Type B pancreatic cell (in vitro differentiated cells): ENCODE data around the gene LBX2. TPM values are rescaled to one million over a fixed set of nuclear protein-coding genes. Genes with fewer than 3 reads are reported as not detected.

ENCODE experiments used
- DNase-seq: peaks from one replicate; pipeline ENCODE4 v3.0.0; 2021; ENCODE audit warnings: mixed read lengths; ENCODE audit not compliant: unreplicated experiment; ENCODE audit errors: extremely low spot score
- H3K27ac Mint-ChIP-seq: 2 replicates; pipeline ENCODE4 v1.8.0; 2021; ENCODE audit warnings: mild to moderate bottlenecking, mixed read lengths
- H3K27me3 Mint-ChIP-seq: 2 replicates; pipeline ENCODE4 v1.8.0; 2021; ENCODE audit warnings: mixed read lengths
- H3K36me3 Mint-ChIP-seq: 2 replicates; pipeline ENCODE4 v1.8.0; 2021; ENCODE audit warnings: mixed read lengths
- H3K4me1 Mint-ChIP-seq: one replicate; pipeline ENCODE4 v1.8.0; 2021; ENCODE audit warnings: mixed read lengths; ENCODE audit not compliant: unreplicated experiment
- H3K4me3 Mint-ChIP-seq: 2 replicates; pipeline ENCODE4 v1.8.0; 2021; ENCODE audit warnings: mild to moderate bottlenecking, mixed read lengths
- H3K9me3 Mint-ChIP-seq: 2 replicates; pipeline ENCODE4 v1.8.0; 2021; ENCODE audit warnings: mixed read lengths
- total RNA-seq: library from RNA; stranded (reverse); gene quantifications from 2 replicates; pipeline ENCODE4 v1.2.1, GENCODE V29; 2021; ENCODE audit warnings: low replicate concordance
- TF ChIP-seq, protein P1 (sequence below): fragments of 200-600 bp; sonication (generic); conservative IDR thresholded peaks from 2 replicates; pipeline ENCODE4 v1.5.0; 2021; ENCODE audit warnings: antibody characterized with exemption, mild to moderate bottlenecking

The LBX2 gene
- total RNA-seq, 1 donor from 2014 or later, result 2.8 TPM

DNA sequence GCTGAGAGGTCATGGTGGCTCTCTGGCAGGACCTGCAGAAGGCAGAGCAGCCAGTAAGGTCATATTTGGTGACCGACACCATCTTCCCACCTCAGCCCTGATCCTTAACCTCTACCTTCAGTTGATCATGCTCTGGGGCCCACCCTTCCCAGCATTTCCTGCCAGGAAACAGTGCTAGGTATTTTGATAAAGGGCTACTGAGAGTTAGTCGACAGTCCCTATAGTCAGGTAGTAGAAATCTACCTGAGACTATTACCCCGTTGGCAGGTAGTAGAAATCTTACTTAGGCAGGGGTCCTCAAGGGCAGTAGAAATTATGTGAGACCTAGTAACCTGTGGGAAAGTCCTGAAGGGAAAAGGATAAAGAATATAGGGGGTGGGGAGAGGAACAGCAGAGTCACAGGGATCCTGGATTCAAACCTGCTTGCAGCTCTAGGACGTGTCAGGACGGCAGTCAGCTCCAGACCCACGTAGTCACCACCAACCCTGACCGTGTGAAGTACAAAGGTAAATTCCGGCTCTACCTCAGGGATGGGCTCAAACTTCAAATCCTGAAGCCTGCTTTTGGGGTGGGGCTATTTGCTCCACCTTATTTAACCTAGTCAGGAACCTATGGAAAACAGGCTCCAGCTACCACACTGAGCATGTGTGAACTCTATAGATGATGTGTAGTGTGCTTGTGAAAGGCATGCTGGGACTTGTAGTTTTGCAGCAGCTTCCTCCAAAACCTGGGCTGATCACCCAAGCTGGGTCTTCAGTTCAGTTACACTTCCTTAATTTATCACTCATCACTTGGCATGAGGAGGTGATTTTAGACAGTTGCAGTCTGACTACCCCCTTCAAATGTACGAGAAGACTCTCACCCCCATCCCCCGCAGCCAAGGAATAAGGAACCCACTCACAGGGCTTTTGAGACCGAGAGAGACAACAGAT lies 26.6 kb upstream of the LBX2 start, which contains the start of gene DQX1:
Gene DQX1, minus strand, starts transcription at position 515 of the 932 bp plus-strand sequence. Its CDS starts 502 bp downstream, at position 13.
- no peak for DNase-seq
- peaks cover 28% of the 10 kb centered on the region for H3K27me3 Mint-ChIP-seq
- TF ChIP-seq, protein P1, sequence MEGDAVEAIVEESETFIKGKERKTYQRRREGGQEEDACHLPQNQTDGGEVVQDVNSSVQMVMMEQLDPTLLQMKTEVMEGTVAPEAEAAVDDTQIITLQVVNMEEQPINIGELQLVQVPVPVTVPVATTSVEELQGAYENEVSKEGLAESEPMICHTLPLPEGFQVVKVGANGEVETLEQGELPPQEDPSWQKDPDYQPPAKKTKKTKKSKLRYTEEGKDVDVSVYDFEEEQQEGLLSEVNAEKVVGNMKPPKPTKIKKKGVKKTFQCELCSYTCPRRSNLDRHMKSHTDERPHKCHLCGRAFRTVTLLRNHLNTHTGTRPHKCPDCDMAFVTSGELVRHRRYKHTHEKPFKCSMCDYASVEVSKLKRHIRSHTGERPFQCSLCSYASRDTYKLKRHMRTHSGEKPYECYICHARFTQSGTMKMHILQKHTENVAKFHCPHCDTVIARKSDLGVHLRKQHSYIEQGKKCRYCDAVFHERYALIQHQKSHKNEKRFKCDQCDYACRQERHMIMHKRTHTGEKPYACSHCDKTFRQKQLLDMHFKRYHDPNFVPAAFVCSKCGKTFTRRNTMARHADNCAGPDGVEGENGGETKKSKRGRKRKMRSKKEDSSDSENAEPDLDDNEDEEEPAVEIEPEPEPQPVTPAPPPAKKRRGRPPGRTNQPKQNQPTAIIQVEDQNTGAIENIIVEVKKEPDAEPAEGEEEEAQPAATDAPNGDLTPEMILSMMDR, result no peak
- no peaks in the 10 kb centered on the region for H3K9me3 Mint-ChIP-seq
- peaks cover 13% of the 10 kb centered on the region for H3K36me3 Mint-ChIP-seq
- H3K4me3 Mint-ChIP-seq, result peak within 1 kb of the TSS; percentile 83
- H3K27ac Mint-ChIP-seq, result peak within 1 kb of the TSS; percentile 75
- peaks cover 19% of the 10 kb centered on the region for H3K4me1 Mint-ChIP-seq

DNA sequence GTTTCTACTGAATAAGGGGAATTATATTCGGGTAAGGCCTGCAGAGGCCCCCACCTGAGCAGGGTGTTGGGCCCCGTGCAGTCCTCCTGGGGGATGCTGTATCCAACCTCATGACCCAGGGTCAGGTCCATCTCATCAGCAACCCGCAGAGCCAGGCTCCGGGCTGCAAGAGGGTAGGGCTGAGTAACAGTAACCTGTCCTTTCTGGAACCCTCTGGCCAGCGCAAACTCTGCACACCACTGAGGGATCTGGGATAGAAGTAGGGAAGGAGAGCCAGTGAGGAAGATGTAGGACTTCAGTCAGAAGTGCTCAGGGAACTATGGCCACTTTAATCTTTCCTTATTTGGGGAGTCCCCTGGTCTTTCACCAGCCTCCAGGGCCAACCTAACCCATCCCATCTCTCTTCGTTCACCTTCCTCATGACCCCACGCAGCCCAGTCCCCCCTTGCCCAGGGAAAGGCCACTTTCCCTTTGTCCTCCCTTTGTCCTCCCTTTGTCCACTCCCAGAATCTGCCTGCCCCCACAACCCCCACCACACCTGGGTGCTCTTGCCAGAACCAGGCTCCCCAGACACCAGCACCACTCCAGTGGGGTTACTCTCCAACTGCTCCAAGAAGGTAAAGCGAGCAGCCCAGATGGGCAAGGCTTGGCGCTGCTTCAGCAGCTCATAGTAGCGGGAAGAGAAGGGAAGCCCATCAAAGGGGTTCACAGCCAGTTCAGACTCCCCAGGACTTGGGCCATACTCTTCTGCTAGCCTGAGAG lies 25.7 kb upstream of the LBX2 start:
- H3K9me3 Mint-ChIP-seq, result no peaks in the 10 kb centered on the region
- peaks cover 13% of the 10 kb centered on the region for H3K36me3 Mint-ChIP-seq
- TF ChIP-seq, protein P1, result no peak
- H3K4me1 Mint-ChIP-seq, result peaks cover 14% of the 10 kb centered on the region
- DNase-seq, result no peak
- H3K27me3 Mint-ChIP-seq, result peaks cover 36% of the 10 kb centered on the region
- H3K4me3 Mint-ChIP-seq, result no peak overlapping the region
- H3K27ac Mint-ChIP-seq, result no peak overlapping the region

DNA sequence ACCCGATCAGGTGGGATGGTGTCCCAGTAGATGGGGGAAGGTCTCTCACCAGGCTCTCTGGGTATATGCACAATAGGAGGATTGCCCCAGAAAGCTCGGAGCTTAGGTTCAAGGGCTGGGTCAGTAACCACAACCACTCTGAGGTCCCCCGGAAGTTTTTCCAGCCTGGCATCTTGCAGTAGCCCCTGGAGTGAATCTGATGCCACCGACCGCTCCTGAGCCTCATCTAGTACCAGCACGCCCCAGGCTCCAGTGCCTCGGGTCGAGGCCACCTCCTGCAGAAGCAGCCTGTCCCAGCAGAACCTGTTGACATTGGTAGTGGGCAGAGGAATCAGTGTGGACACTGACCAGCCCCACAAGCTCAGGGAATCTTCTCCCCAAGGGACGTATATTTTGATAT lies 24.6 kb upstream of the LBX2 start:
- H3K9me3 Mint-ChIP-seq, result no peaks in the 10 kb centered on the region
- H3K4me3 Mint-ChIP-seq, result no peak overlapping the region
- peaks cover 13% of the 10 kb centered on the region for H3K36me3 Mint-ChIP-seq
- peaks cover 47% of the 10 kb centered on the region for H3K27me3 Mint-ChIP-seq
- H3K27ac Mint-ChIP-seq, result no peak overlapping the region
- TF ChIP-seq, protein P1, result no peak
- H3K4me1 Mint-ChIP-seq, result peaks cover 14% of the 10 kb centered on the region
- DNase-seq, result no peak

DNA sequence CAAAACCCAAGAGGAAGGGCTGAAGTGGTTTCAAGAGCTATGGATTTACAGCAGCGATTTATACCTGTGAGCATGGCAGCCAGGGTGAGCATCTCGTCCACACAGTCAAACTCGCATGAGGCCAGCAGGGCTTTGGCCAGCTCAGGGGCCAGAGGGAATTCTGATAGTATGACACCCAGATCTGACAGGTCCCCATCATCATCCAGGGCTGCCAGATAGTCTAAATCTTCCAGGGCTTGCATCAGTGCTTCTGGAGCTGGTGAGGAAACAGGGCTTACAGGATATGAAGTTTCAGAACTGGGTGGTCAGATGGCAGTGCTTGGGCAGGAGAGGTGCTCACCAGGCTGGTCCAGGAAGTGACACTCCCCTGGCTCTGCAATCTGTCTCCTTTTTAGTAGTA lies 23.1 kb upstream of the LBX2 start:
- Mint-ChIP-seq H3K4me1 (peaks cover 8% of the 10 kb centered on the region), H3K9me3 (no peaks in the 10 kb centered on the region), H3K27ac (no peak overlapping the region), H3K27me3 (peaks cover 62% of the 10 kb centered on the region), H3K36me3 (peaks cover 16% of the 10 kb centered on the region), H3K4me3 (no peak overlapping the region)
- TF ChIP-seq, protein P1, result no peak
- no peak for DNase-seq

DNA sequence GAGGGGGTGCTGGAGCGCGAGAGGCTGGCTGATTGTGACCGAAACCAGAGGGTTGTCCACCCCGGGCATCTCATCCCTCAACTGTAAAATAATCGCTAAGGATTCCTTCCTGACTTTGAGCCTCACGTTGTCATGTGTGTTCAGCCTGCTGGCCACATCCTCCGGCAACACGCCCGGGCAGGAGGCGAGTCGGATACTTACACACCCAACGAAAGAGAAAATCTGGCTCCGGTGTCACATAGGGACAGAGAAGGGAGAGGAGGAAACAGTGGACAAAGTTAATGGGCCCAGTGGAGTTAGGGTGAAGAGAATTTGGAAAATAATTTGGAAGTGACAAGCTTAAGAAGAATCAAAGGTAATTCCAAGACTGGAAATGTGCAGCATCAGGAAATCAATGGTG lies 17.2 kb upstream of the LBX2 start:
- Mint-ChIP-seq H3K36me3 (peaks cover 3% of the 10 kb centered on the region), H3K27ac (no peak overlapping the region), H3K4me3 (no peak overlapping the region), H3K4me1 (no peaks in the 10 kb centered on the region), H3K27me3 (peaks cover 91% of the 10 kb centered on the region), H3K9me3 (no peaks in the 10 kb centered on the region)
- TF ChIP-seq, protein P1, result no peak
- DNase-seq, result no peak
